Heart left ventricle (tissue), 13 donors: ENCODE measurements around the gene SNRNP35.

ENCODE experiments used
- POLR2A ChIP-seq, 2 donors: fragments of 450-650 bp; IDR thresholded peaks; one replicate each; pipeline ENCODE4 v1.6.1; 2017; ENCODE audit warnings: antibody characterized with exemption in 2 of 2, mild to moderate bottlenecking in 2 of 2, moderate library complexity in 2 of 2
- TF ChIP-seq, protein P1 (sequence below), 12 donors: fragments of 200-600 bp; sonication (generic) in 4 of 12; IDR thresholded peaks; one replicate each; pipeline versions ENCODE4 v1.5.0 to v1.8.0; 2018 to 2022; ENCODE audit warnings: antibody characterized with exemption in 12 of 12, mild to moderate bottlenecking in 5 of 12
- donor health status: ischemic (EF 13 %, LVEDD 7.1; RV severe dilation, severe dysfunction).
- donor health status: DM: no; HTN: yes; CAD: no.
- donor health status: DM: no; HTN: no; CAD: no.
- donor health status: ischemic (EF 25% LVEDD 6.9; RV normal size, moderate dysfunction).
- donor health status: ischemic (EF 25% LVEDD 5.7; RV mildly dilated, moderate dysfunction).
- donor health status: ischemic (EF 35%, LVEDD 5.7; RV mildly dilated, moderate dysfunction).
- donor health status: nonischemic (EF 11% LVEDD 7.7; RV severe dilation, severe dysfunction).
- donor health status: DM: yes; HTN: yes; CAD: no.
- donor health status: PGD.
- donor health status: ischemic (EF 29% LVEDD 5.4; RV normal size, mild dysfunction).
- donor health status: nonischemic (EF 23%, LVEDD 6.1; RV moderate dilation, normal function).

- TF ChIP-seq, protein P1, sequence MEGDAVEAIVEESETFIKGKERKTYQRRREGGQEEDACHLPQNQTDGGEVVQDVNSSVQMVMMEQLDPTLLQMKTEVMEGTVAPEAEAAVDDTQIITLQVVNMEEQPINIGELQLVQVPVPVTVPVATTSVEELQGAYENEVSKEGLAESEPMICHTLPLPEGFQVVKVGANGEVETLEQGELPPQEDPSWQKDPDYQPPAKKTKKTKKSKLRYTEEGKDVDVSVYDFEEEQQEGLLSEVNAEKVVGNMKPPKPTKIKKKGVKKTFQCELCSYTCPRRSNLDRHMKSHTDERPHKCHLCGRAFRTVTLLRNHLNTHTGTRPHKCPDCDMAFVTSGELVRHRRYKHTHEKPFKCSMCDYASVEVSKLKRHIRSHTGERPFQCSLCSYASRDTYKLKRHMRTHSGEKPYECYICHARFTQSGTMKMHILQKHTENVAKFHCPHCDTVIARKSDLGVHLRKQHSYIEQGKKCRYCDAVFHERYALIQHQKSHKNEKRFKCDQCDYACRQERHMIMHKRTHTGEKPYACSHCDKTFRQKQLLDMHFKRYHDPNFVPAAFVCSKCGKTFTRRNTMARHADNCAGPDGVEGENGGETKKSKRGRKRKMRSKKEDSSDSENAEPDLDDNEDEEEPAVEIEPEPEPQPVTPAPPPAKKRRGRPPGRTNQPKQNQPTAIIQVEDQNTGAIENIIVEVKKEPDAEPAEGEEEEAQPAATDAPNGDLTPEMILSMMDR (IDR thresholded peaks at IDR 0.05): no peak
- TF ChIP-seq POLR2A (IDR thresholded peaks at IDR 0.05): no peak
These were observed 33.5 kb downstream of the SNRNP35 start for GRCh38 chr12:123491481-123491880.
